Testis (tissue), 3 donors: Measurements from ENCODE around the gene MKX. TPM values are rescaled to one million over a fixed set of nuclear protein-coding genes. Genes with fewer than 3 reads are reported as not detected.

Experiments
- DNase-seq: peaks from one replicate; pipeline ENCODE4 v3.0.0-alpha.2; 2019
- H3K27ac ChIP-seq, 2 donors: fragments of 200-600 bp; sonication (generic); one replicate each; pipeline ENCODE4 v1.5.1; 2019
- H3K27me3 ChIP-seq: fragments of 200-600 bp; sonication (generic); one replicate; pipeline ENCODE4 v1.5.1; 2019
- H3K36me3 ChIP-seq: fragments of 200-600 bp; sonication (generic); one replicate; pipeline ENCODE4 v1.5.1; 2017; ENCODE audit warnings: low read depth; ENCODE audit errors: missing control alignments
- H3K4me1 ChIP-seq: fragments of 200-600 bp; sonication (generic); one replicate; pipeline ENCODE4 v1.5.1; 2019
- H3K4me3 ChIP-seq, 2 donors: fragments of 200-600 bp; sonication (generic); one replicate each; pipeline ENCODE4 v1.5.1; 2017 to 2019
- H3K9me3 ChIP-seq: fragments of 200-600 bp; sonication (generic); one replicate; pipeline ENCODE4 v1.5.1; 2017
- POLR2A ChIP-seq: fragments of 450-650 bp; IDR thresholded peaks from one replicate; pipeline ENCODE4 v1.6.1; 2017; ENCODE audit warnings: antibody characterized with exemption, mild to moderate bottlenecking, moderate library complexity
- WGBS, 2 donors: methylation state at CpG; one replicate each; pipeline ENCODE4 v1.1.5; 2018; 5-methylcytosine and 5-hydroxymethylcytosine counted together
- intact Hi-C: fragments of 100-400 bp; cut with DNase I; formaldehyde crosslinking; loops from one replicate; pipeline ENCODE4 v1.15.1; 2023; ENCODE audit warnings: low total_unique reads
- polyA plus RNA-seq: library from polyadenylated mRNA; stranded (reverse); fragments of 350-450 nt; fragmentation: Illumina TruSeq; extraction: RNeasy Lipid Tissue Mini Kit (QIAGEN cat#74804); gene quantifications from one replicate; pipeline ENCODE4 v1.2.3, GENCODE V29; 2014; ENCODE audit warnings: low read depth, low replicate concordance; ENCODE audit not compliant: insufficient read depth
- total RNA-seq, 2 donors: library from RNA; depleted of rRNA; stranded (reverse); fragments of >200 nt; gene quantifications; one replicate each; pipeline ENCODE4 v1.2.3, GENCODE V29; 2016
- TF ChIP-seq, protein P1 (sequence below), 3 experiments: fragments of 450-650 bp in 2 of 3; fragments of 200-600 bp in 1 of 3; sonication (generic) in 1 of 3; IDR thresholded peaks; one replicate each; pipeline ENCODE4 v1.5.1; 2016 to 2019; ENCODE audit warnings: antibody characterized with exemption in 3 of 3, mild to moderate bottlenecking in 2 of 3, moderate library complexity in 1 of 3

The MKX gene
- total and polyA plus RNA-seq, 3 donors from 2014 or later = 1.1 to 4.2 (median 1.7) TPM

GRCh38 chr10:27747096-27747451 lies 1.5 kb upstream of the MKX start:
- intact Hi-C loops = no loop called here
- Histone ChIP-seq H3K36me3 (no peaks in the 10 kb centered on the region), H3K27ac (no peak overlapping the region), H3K4me1 (peaks cover 31% of the 10 kb centered on the region), H3K27me3 (no peaks in the 10 kb centered on the region), H3K9me3 (no peaks in the 10 kb centered on the region), H3K4me3 (peak overlapping the region in 1 of 2 donors; percentile 59)
- peak; percentile 21 for DNase-seq
- TF ChIP-seq, protein P1, sequence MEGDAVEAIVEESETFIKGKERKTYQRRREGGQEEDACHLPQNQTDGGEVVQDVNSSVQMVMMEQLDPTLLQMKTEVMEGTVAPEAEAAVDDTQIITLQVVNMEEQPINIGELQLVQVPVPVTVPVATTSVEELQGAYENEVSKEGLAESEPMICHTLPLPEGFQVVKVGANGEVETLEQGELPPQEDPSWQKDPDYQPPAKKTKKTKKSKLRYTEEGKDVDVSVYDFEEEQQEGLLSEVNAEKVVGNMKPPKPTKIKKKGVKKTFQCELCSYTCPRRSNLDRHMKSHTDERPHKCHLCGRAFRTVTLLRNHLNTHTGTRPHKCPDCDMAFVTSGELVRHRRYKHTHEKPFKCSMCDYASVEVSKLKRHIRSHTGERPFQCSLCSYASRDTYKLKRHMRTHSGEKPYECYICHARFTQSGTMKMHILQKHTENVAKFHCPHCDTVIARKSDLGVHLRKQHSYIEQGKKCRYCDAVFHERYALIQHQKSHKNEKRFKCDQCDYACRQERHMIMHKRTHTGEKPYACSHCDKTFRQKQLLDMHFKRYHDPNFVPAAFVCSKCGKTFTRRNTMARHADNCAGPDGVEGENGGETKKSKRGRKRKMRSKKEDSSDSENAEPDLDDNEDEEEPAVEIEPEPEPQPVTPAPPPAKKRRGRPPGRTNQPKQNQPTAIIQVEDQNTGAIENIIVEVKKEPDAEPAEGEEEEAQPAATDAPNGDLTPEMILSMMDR (IDR thresholded peaks at IDR 0.05) = no peak
- TF ChIP-seq POLR2A = no peak
- WGBS, 2 donors = 19 to 22% methylated on average over 10 of the region's 10 CpGs

- 7 to 14% methylated on average over 25 of the region's 25 CpGs for WGBS, 2 donors
- TF ChIP-seq POLR2A = no peak
- TF ChIP-seq, protein P1 (IDR thresholded peaks at IDR 0.05) = no peak
- H3K9me3 ChIP-seq = no peaks in the 10 kb centered on the region
- intact Hi-C loops = no loop called here
- peaks cover 31% of the 10 kb centered on the region for H3K4me1 ChIP-seq
- H3K4me3 ChIP-seq = peak overlapping the region; percentile 33 to 59
- no peaks in the 10 kb centered on the region for H3K27me3 ChIP-seq
- no peak overlapping the region for H3K27ac ChIP-seq
- H3K36me3 ChIP-seq = no peaks in the 10 kb centered on the region
- DNase-seq = no peak
Measured at GRCh38 chr10:27746397-27747095, 927 bp upstream of the MKX start.

- 2 to 4% methylated on average over 51 to 66 of the region's 78 CpGs for WGBS, 2 donors
- Histone ChIP-seq H3K27me3 (no peaks in the 10 kb centered on the region), H3K36me3 (no peaks in the 10 kb centered on the region), H3K4me1 (peaks cover 31% of the 10 kb centered on the region), H3K4me3 (peak overlapping the region; percentile 33 to 59), H3K9me3 (no peaks in the 10 kb centered on the region), H3K27ac (peak overlapping the region in 1 of 2 donors; percentile 80)
- TF ChIP-seq, protein P1 (IDR thresholded peaks at IDR 0.05) = no peak
- TF ChIP-seq POLR2A = no peak
- no peak for DNase-seq
- intact Hi-C loops = no loop called here
Measured at GRCh38 chr10:27744802-27745731, 552 bp downstream of the MKX start.

- no peaks in the 10 kb centered on the region for H3K9me3 ChIP-seq
- H3K4me1 ChIP-seq = peaks cover 31% of the 10 kb centered on the region
- 2% methylated on average over 14 to 45 of the region's 70 CpGs for WGBS, 2 donors
- TF ChIP-seq, protein P1 (IDR thresholded peaks at IDR 0.05) = no peak
- TF ChIP-seq POLR2A = no peak
- H3K27me3 ChIP-seq = no peaks in the 10 kb centered on the region
- peak overlapping the region; percentile 51 to 80 for H3K27ac ChIP-seq
- intact Hi-C loops = no loop called here
- no peaks in the 10 kb centered on the region for H3K36me3 ChIP-seq
- H3K4me3 ChIP-seq = peak overlapping the region; percentile 38 to 59
- peak; percentile 18 for DNase-seq
Measured at GRCh38 chr10:27743877-27744801, 1.5 kb downstream of the MKX start.
